ENCODE data around the gene ASAP3.

DNA sequence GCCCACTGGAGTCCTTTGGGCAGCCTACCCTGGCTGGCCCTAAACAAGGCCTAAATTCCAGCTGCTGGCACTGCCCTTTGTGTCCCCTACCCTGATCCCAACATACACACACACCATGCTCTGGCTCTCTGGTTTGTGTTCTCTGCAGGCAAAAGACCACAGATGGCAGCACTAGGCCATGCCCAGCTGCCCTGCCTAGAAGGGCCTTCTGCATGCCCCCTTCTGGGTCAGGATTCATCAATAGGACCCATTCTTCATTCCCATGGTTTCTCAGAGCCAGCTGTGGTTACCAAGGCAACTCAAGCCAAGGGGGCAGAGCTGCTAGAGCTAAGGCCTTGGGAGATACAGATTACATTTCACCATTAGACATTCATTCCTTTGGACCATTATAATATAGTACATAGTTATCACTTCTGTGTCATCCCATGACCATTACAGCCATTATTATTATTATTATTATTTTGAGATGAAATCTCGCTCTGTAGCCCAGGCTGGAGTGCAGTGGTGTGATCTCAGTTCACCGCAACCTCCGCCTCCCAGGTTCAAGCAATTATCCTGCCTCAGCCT lies 17.5 kb downstream of the ASAP3 start:
- TF ChIP-seq GATA2 (IDR thresholded peaks at IDR 0.05; ENCODE audit: low read depth, low read length) (no peak), GATA3 (IDR thresholded peaks at IDR 0.05; ENCODE audit: low read depth, low read length) (no peak)

Measured in SH-SY5Y (cell line).